ENCODE measurements around the gene TTC7B.

Gene TTC7B

DNA sequence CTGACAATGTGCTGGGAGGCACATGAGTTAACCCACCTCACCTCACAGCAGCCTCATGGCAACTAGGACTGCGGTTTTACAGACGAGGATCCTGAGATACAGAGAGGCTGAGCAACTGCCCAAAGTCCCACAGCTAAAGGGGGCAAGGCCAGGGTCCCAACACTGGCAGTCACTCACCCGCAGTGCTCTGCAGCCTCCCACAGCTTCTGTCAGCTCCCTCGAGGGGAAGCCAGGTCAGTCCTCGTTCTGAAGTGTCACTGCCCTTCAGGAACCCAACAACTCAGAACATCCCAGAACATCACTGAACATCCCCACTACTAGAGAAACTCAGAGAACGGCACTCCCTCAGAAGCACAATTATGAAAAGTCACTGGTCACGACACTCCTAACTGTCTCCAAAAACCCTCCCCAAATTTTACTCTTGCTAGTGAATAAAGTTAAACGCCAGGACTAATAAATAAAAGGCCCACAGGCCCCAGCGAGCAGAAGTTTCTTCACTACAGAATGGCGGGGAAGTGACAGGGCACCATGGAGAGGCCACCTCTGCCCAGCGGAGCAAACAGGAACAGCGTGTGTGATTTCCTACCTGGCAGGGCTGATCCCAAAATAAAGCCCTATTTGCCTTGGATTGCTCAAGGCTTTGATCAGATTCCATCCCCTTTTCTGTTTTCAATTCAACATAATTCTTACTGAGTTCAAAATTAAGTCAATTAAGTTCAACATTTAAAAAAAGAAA, 75.1 kb downstream of the TTC7B start:
- no peak for DNase-seq (ENCODE audit: low read depth)

DNA sequence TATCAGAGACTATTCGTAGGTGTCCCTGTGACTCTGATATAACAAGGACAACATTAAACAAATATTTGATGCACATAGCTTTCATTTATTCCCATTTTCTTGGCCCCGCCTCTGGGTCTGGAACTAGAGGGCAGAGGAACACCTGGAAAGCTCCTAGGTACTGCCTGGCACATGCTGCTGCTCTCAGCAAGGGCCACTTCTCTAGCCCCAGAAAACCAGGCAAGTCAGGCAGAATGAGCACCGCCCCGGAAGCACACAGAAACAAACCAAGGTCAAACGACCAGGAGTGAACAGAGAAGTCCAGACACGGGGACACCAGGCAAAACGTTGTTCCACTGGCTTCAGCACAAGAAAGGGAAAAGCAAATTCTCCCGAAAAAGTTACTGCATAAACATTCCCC, 76.1 kb downstream of the TTC7B start:
- no peak for DNase-seq (ENCODE audit: low read depth)

DNA sequence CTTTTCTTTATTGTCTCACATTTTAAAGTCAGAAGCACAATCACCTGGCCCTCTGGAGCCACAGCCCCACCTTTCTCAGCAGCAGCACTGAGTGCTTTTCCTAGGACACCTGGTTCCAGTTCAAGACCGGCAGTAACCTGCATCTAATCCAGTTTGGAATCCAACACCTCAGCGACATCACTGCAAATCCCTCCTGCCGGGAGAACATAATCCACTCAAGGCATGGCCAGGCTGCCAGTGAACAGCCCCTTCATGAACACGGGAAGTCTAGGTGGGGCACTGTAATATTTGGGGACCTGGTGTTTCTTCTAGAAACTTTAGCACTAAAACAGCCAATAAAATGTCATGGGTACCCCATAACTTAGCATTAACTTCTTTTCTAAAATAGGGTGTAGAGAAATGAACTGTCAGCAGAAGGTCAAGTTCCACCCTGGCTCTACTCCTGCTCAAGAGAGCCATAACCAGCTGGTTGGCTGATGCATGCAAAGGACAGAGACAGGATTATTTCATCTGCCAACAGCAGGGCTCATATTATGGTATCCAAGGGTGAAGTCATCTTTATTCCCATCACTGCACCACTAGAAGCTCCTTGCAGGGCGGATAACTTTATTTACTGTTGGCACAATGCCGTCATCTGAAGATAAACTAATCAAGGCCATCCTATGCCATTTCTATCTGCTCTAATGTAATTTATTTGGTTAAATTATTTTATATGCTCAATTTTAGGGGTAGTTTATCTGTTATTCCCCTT, 76.7 kb downstream of the TTC7B start:
- no peak for DNase-seq (ENCODE audit: low read depth)

DNA sequence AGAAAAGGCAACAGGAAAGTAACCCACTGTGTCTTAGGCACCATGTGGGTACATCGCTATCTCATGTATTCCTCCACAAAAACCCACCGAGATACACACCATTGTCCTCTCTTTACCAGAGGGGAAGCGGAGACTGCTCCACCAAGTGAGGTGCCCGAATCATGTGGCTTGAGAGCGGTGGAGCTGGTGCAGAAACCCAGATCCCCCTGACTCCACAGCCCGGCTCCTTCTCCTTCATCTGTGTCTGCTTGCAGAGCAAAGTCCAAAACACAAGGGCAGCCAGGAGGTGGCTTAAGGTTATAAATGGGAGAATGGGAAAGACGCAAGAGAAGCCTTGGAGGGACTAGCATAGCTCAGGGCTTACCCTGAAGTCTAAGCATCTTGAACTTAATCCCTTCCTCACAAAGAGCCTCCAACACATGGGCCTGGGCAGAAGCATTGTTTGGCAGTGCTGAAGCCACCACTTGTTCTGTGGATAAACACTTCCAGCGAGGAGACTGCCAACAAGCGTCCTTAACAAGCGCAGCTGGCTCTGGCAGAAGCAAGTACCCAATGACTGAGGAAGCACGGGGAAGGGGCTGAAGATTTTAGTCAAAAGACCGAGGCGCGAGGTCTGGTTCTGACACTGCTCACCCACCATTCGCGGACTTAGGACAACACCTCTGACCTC, 83.0 kb downstream of the TTC7B start:
- no peak for DNase-seq (ENCODE audit: low read depth)

DNA sequence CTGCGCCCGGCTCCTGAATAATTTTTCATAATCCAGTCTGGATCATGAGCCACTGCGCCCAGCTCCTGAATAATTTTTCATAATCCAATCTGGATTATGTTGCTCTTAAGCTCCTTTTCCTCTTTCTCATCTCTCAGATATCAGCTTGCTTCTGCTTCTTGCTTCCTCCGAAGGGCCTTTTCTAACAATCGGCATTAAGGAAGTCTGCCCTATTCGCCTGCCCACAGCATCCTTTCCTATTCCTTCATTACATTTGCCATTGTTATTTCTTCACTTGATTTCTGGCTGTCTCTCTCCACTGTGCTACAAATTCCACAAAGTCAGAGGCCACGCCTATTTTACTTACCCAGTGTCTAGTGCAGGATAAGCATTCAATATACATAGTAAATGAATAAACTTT, 83.5 kb downstream of the TTC7B start:
- no peak for DNase-seq (ENCODE audit: low read depth)

DNA sequence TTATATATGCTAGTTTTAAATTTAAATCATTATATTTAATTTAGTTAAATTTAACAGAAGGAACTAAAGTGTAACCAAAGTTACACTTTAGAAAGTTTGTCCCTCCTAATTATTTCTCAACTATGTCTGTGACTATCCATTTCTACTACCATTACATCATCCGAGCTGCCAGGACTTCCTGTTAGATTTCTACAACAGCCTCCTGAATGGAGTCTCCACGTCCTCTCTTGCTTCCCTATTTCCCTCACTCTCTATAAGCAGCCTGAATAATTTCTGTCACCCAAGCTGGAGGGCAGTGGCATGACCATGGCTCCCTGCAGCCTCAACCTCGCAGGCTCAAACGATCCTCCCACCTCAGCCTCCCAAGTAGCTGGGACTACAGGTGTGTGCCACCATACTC, 84.1 kb downstream of the TTC7B start:
- no peak for DNase-seq (ENCODE audit: low read depth)

DNA sequence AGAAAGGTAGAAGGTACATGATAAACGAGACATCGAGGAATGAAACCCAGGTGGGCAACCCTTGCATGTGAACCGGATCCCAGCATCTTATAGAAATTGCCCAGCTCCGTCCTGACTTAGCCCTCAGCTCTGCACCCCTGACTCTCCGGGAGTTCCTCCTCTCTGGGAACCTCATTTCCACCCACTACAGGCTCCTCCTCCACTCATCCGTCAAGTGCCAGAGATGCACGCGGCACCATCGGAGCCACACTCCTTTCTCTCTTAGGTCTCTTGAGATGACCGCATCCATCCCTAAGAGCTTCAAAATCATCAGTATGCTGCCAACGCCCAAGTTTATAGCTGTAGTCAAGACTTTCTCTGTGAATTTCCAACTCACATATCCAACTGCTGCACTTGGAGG, 84.7 kb downstream of the TTC7B start:
- no peak for DNase-seq (ENCODE audit: low read depth)

DNA sequence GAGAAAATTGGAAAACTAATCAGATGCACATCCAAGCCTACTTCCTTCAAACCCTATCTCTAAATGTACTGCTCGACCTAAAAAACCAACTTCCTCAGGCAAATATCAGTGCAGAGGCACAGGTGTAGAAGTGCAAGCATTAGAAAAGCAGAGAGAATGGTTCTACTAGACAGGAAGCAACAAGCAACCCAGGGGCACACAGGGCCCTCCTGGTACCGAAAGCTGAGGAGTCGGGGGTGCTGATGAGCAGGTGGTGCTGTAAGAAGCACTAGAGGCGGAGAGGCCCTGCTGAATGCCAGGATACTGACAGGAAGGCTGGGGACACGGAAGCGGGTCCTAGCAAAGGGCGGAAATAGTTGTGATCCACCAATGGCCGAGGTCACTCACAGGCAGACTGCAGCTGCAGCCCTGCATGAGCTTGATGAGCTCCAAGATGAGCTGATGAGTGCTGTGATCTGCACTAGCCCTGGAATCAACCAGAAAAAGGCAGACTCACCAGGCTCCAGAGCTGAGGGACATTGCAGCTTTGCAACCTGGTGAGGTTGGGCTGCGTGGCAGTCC, 85.9 kb downstream of the TTC7B start:
- no peak for DNase-seq (ENCODE audit: low read depth)

DNA sequence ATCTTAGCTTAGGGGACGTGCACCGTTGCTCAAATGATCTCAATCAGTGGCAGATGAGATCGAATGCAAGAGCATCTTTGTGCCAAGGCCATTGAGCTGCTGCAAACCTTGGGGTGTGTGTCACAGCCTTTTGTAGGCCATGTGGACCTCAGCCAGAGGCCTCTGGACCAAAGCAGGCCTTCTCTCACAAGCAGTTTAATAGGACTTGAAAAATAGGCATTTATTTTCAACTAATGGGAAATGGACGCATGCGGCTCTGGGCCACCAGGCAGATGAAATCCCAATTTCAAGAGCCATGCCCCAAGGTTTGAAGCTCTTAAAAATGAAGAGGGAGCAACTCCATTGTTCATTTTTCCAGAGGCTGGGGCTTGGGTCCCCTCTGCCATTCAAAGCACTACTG, 87.3 kb downstream of the TTC7B start:
- DNase-seq (ENCODE audit: low read depth), result no peak

DNA sequence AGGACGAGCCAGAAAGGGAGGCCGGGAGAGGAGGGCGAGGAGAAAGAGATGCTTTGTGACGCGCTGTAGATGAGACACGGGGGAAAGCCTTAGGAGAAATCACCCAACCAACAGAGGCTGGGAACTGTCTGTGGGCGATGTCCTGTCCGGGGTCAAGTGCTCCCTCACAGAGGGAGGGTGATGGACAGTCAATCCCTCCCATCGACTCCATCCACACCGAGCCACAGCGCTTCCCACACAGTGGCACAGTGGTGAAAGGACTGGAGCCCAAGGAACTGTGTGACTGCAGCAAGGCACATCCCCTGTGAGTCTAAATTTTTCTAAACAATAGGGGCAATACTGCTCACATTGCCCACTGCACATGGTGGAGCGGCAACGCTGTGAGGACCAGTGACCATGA, 89.1 kb downstream of the TTC7B start:
- DNase-seq (ENCODE audit: low read depth), result no peak

DNA sequence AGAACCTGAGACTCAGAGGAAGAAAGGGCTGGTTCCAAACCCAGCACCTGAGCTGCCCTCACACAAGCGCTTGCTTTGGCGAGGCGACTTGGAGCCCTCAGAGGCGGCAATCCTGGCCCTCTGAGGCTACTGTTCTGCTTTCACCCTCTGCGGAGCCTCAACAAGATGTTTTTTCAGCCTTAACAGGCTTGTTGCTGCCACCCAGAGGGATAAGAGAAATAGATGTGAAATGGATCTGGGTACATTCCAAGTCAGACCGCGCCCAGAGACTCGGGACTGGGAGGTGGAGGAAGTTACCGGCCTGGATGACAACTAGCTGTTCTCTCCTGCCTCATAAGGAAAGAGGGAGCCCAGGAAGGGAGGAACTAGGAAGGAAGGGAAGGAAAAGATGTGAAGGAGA, 89.6 kb downstream of the TTC7B start:
- peak; percentile 32 for DNase-seq (ENCODE audit: low read depth)

DNA sequence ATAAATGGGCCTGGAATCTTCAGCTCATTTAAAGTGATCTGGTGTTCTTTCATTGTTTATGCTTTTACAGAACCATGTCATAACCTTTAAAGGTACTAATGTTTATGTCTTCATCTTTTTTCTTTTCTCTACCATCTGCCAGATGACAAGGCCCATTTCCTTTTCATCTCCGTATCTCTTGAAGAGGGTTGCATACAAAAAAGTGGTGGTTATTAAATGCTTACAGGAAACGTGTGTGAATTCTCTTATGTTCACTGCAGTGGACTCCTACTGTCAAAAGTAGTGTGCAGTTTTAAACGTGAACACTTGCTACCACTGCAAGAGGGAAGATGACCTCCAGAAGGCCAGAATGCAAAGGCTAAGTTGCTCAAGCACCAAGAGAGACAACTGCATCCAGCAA, 91.4 kb downstream of the TTC7B start:
- DNase-seq (ENCODE audit: low read depth), result no peak

DNA sequence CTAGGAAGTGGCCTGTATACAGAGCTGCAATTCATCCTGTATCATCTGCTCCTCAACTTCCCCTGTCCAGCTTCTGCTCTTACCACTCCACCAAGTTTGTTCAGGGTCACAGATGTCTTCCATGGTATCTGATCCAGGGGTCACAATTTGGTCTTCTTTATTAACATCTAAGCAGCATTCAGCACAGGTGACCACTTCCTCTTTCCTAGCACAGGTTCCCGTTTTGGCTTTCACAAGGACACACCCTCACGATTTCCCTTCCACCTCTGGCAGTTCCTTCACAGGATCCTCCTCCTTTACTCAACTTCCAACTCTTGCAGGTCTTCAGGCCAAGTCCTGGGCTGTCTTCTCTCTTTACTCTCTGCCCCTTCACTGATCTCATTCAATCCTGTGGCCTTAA, 93.6 kb downstream of the TTC7B start:
- no peak for DNase-seq (ENCODE audit: low read depth)

DNA sequence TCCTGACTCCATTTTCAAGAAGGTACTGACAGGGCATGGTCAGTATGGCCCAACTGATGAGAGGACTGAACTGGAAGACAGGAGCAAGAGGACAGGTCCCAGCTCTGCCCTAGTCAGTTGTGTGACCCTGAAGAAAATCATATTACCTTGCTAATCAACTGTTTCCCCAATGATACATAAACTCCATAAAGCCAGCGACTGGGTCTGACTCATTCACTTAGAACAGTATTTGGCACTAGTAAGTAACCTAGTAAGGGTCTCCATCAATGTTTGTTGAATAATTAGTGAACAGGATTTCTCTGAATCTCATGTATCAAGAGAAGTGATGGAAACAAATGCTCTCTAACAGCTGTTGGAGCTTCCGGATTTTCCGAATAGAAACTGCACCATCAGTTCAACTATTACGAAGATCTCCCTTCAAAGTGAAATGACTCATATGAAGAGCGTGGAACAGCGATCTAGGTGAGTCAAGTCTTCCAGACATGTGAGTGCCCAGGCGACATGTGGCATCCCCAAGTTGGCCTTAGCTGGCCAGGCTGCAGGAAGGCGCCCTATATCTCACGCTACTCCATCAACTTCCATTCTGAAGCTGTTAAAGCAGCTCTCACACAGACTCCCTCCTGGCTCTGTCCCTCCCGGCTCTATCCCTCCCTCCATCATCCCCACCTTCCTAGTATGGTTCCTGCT, 94.5 kb downstream of the TTC7B start:
- no peak for DNase-seq (ENCODE audit: low read depth)

DNA sequence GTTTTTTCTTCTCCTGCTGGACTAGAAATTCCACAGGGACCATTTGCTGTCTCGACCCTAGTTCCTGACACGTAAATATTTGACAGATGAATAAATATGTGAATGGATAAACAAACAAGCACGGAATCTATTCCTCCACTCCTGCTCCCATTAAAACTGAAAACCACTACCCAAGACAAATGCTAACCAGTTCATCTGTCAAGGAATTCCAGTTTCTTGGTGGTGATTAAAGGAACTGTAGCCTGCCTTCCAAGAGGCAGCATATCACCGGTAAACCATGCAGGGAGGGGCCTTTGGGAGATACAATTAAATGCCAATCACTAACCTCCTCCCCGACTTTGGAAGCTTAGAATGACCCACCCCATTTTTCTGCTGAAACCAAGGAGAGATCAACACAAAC, 95.4 kb downstream of the TTC7B start:
- no peak for DNase-seq (ENCODE audit: low read depth)

DNA sequence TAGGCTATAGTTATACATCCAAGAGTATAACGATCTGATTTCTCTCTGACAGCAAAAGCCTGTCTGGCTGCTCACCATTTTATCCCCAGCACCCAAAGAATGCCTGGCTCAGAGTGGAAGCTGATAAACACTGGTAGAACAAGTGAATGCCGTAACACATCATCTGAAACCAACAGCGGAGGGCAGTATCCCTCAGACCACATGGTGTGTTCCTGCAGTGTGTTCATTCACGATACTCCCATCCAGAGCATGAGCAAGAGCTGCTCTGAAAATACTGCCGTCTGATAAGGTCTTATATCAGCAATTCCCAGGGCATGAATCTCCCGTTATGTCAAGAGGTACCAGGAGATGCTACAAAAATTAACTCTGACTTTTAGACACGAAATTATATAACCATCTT, 95.9 kb downstream of the TTC7B start:
- DNase-seq (ENCODE audit: low read depth), result no peak

DNA sequence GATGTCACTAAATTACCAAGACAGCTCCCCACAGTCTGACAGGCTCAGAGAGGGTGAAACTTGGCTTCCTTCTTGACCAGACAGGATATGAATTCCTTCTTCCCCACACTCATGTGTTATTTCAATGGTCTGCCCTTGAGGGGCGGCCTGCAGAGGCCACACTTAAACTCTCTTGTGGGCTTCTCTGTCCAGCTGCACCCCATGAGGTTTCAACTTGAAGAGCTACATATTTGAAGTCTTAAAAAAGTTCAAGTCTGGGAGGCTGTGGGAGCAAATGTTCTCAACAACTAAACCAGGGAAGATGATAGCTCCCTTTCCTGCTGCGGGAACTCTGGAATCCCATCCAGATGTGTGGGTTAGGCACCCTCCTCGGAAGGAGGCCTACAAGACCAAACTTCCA, 98.3 kb downstream of the TTC7B start:
- DNase-seq (ENCODE audit: low read depth), result peak; percentile 15

DNA sequence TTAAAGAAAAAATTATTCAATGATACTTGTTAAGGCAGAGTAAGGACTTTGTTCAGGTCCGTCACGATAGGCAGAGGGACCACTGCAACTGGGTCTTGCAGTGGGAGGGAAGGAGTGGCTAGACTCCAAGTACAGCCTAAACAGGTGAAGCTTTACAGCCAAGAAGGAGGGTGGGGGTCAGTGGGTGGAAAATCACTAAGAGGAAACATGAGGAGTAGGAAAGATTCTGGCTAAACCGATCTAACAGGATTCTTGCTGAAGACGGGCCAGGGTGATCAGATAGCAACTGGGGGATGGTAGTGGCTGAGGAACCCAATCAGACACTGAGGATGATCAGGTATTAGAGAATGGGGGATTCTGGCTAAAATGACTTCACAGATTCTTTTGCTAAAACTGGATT, 100.2 kb downstream of the TTC7B start:
- no peak for DNase-seq (ENCODE audit: low read depth)

DNA sequence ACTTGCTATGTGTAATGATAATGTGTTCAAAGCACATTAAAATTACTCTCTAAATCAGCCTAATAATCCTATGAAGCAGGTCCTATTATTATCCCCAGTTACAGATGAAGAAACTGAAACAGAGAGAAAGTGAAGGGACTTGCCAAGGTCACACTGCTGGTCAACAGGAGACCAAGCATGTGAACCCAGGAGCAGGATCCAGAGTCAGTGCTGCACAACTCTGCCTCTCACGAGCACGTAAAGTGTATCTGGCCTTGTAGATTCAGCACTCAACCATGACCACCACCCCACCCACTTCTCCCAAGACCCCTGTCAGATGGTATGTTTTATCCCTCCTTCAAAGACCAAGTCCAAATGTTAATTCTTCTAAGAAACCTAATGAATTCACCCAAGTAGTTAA, 100.7 kb downstream of the TTC7B start:
- DNase-seq (ENCODE audit: low read depth), result no peak

DNA sequence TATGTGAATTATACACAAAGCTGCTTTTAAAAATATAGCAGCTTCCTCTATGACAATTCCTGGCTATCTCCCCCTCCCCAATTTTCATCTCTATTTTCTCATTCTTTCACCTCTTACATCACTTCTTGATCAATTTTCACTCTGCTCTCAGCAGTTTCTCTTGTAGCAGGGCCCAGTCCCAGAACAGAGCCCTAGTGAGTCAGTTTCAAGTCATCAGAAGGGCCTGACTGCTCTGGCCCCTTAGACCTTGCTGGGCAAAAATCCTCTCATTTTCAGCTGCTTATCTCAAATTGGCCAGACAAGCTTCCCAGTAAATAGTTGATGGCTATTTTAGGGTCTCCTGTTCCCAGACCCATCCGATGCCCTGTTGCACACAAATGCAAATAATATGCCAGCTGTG, 101.4 kb downstream of the TTC7B start:
- DNase-seq (ENCODE audit: low read depth), result no peak

DNA sequence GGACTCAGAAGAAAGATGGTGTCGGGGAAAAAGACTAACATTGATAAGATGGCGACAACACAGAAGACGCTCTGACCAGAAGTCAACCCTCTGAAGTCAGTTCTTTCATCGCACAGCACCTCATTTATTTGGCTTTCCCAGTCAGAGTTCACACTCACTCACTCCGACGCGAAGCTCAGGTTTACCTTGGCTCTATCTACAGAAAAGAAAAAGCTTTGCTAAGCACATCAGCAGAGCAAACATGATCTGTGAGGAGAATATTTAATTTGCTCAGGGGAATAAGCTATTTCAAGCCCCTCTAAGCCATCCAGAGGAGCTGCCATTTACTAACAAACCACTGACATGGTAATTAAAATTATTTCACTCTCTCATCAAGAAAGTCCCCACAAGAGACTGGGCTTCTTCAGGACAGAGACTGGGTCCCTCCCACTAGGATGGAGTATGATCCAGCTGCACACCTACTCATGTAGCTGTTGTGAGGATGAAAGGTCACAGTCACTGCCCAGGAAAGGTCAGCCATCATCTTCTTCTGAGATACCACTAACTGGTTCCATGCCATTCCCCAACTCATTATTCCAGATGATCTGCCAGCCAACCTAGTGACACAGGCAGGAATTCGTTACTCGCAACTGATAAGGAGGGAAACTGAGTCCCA, 111.4 kb downstream of the TTC7B start:
- no peak for DNase-seq (ENCODE audit: low read depth)
